Stimulated activated CD4-positive, alpha-beta T cell treated with anti-CD3 and anti-CD28 coated beads, Interleukin-4, amount 100 ng/mL, for 4 hours (primary cell): ENCODE data around the gene PPP2R1B.

ENCODE experiments used
- DNase-seq, 2 experiments: peaks; one replicate each; pipeline ENCODE4 v3.0.0-alpha.2; 2020

The PPP2R1B gene

GRCh38 chr11:111745719-111746504 is 20.3 kb downstream of the PPP2R1B start:
- no peak for DNase-seq

- no peak for DNase-seq
These were observed 22.5 kb downstream of the PPP2R1B start for GRCh38 chr11:111743700-111744099.

- no peak for DNase-seq
These were observed 24.4 kb downstream of the PPP2R1B start for GRCh38 chr11:111741751-111742150.

- no peak for DNase-seq
These were observed 26.9 kb downstream of the PPP2R1B start for GRCh38 chr11:111739299-111739698.

GRCh38 chr11:111737444-111738210 is 28.6 kb downstream of the PPP2R1B start:
- DNase-seq, result no peak

GRCh38 chr11:111736621-111737443 is 29.4 kb downstream of the PPP2R1B start:
- no peak for DNase-seq

- DNase-seq, result no peak
These were observed 30.0 kb downstream of the PPP2R1B start for GRCh38 chr11:111736181-111736590.

- no peak for DNase-seq
These were observed 30.7 kb downstream of the PPP2R1B start for GRCh38 chr11:111735262-111736116.

- DNase-seq, result no peak
These were observed 31.3 kb downstream of the PPP2R1B start for GRCh38 chr11:111734954-111735261.

- DNase-seq, result no peak
These were observed 31.9 kb downstream of the PPP2R1B start for GRCh38 chr11:111734101-111734953.

- DNase-seq, result no peak
These were observed 32.5 kb downstream of the PPP2R1B start for GRCh38 chr11:111733611-111734088.

GRCh38 chr11:111733016-111733415 is 33.2 kb downstream of the PPP2R1B start:
- no peak for DNase-seq

- no peak for DNase-seq
These were observed 34.4 kb downstream of the PPP2R1B start for GRCh38 chr11:111731821-111732220.

GRCh38 chr11:111730871-111731591 is 35.2 kb downstream of the PPP2R1B start:
- no peak for DNase-seq

- DNase-seq, result no peak
These were observed 36.3 kb downstream of the PPP2R1B start for GRCh38 chr11:111729831-111730311.

- no peak for DNase-seq
These were observed 36.9 kb downstream of the PPP2R1B start for GRCh38 chr11:111729071-111729830.

GRCh38 chr11:111727431-111727830 is 38.8 kb downstream of the PPP2R1B start:
- no peak for DNase-seq

- no peak for DNase-seq
These were observed 39.9 kb downstream of the PPP2R1B start for GRCh38 chr11:111726301-111726713.

- DNase-seq, result no peak
These were observed 40.6 kb downstream of the PPP2R1B start for GRCh38 chr11:111725621-111726020.
